Activated T-helper 2 cell treated with anti-CD3 and anti-CD28 coated beads, Interferon-gamma antibody, Interleukin-2, Interleukin-4, amounts not matched to agents 10 μg/mL and 5 μg/mL and 100 μg/mL, durations not matched to agents 14 hours and 24 hours and 36 hours (primary cell): ENCODE results near the gene OR5AR1. TPM values are rescaled to one million over a fixed set of nuclear protein-coding genes. Genes with fewer than 3 reads are reported as not detected.

Experiments used
- DNase-seq: peaks from one replicate; pipeline ENCODE4 v3.0.0; 2021; ENCODE audit warnings: low spot score
- H3K27ac Mint-ChIP-seq: one replicate; pipeline ENCODE4 v1.8.0; 2021; ENCODE audit warnings: mixed read lengths
- H3K27me3 Mint-ChIP-seq: one replicate; pipeline ENCODE4 v1.8.0; 2021; ENCODE audit warnings: low read depth, mixed read lengths
- H3K36me3 Mint-ChIP-seq: one replicate; pipeline ENCODE4 v1.8.0; 2021; ENCODE audit warnings: low read depth, mixed read lengths
- H3K4me1 Mint-ChIP-seq: one replicate; pipeline ENCODE4 v1.8.0; 2021; ENCODE audit warnings: low read depth, mixed read lengths
- H3K4me3 Mint-ChIP-seq: one replicate; pipeline ENCODE4 v1.8.0; 2021; ENCODE audit warnings: low read depth, mild to moderate bottlenecking, moderate library complexity, mixed read lengths
- H3K9me3 Mint-ChIP-seq: one replicate; pipeline ENCODE4 v1.8.0; 2021; ENCODE audit warnings: mixed read lengths
- intact Hi-C: fragments of 100-400 bp; cut with micrococcal nuclease; formaldehyde crosslinking; loops from one replicate; pipeline ENCODE4 v1.15.1; 2023
- total RNA-seq: library from RNA; stranded (reverse); gene quantifications from 2 replicates; pipeline ENCODE4 v1.2.3, GENCODE V29; 2022

OR5AR1 gene
- total RNA-seq, 1 donor from 2014 or later: not detected

DNA sequence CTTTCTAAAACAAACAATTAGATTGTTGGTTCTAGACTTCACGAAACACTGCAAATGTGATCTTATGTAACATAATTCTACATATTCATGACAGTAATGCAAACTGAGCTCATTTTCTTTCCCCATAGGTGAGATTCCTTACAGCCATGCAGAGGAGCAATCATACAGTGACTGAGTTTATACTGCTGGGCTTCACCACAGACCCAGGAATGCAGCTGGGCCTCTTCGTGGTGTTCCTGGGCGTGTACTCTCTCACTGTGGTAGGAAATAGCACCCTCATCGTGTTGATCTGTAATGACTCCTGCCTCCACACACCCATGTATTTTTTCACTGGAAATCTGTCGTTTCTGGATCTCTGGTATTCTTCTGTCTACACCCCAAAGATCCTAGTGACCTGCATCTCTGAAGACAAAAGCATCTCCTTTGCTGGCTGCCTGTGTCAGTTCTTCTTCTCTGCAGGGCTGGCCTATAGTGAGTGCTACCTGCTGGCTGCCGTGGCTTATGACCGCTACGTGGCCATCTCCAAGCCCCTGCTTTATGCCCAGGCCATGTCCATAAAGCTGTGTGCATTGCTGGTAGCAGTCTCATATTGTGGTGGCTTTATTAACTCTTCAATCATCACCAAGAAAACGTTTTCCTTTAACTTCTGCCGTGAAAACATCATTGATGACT is 36.9 kb downstream of the OR5AR1 start:
- Mint-ChIP-seq H3K9me3 (peaks cover 20% of the 10 kb centered on the region), H3K36me3 (no peaks in the 10 kb centered on the region), H3K27ac (no peak overlapping the region), H3K27me3 (no peaks in the 10 kb centered on the region), H3K4me3 (no peak overlapping the region), H3K4me1 (no peaks in the 10 kb centered on the region)
- intact Hi-C loops: no loop called here
- DNase-seq: no peak

DNA sequence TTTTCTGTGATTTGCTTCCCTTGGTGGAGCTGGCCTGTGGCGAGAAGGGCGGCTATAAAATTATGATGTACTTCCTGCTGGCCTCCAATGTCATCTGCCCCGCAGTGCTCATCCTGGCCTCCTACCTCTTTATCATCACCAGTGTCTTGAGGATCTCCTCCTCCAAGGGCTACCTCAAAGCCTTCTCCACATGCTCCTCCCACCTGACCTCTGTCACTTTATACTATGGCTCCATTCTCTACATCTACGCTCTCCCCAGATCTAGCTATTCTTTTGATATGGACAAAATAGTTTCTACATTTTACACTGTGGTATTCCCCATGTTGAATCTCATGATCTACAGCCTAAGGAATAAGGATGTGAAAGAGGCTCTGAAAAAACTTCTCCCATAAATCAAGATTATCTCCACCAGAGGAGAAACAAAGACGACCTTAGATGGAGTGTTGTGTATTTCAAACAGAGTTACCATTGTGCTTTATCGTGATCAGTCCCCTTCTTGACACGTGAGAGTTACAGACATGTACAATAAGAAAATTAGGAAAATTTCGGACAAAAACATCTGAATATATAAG is 37.5 kb downstream of the OR5AR1 start:
- no peak overlapping the region for H3K27ac Mint-ChIP-seq
- H3K4me3 Mint-ChIP-seq: no peak overlapping the region
- H3K9me3 Mint-ChIP-seq: peaks cover 20% of the 10 kb centered on the region
- no peak for DNase-seq
- H3K36me3 Mint-ChIP-seq: no peaks in the 10 kb centered on the region
- intact Hi-C loops: no loop called here
- no peaks in the 10 kb centered on the region for H3K4me1 Mint-ChIP-seq
- H3K27me3 Mint-ChIP-seq: no peaks in the 10 kb centered on the region

DNA sequence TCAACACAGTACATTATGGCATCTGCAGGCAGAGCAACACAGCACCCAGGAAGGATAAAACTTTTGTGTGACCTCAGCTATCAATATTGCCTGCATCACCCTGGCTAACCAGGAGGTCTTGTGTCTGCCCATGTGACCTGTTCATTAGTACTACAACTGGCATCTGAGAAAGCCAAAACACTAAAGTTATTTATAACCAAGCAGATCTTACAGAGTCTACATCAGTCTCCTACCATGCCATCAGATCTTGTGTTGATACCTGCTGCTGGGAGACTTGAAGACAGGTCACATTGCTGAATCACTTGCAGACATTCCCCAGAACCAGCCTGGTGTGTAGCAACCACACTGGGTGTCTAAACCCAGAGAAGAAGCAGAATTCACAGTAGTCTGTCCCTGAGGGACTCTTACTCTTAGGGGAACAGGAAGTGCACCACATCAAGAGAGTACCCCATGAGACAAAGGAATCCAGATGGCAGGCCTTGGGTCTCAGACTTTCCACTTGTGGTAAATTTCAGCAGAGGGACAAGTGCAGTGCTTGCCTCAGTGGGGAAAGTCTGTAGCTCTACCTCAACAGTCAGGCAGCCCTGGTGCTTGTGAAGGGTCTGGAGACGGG is 42.4 kb downstream of the OR5AR1 start:
- Mint-ChIP-seq H3K27ac (no peak overlapping the region), H3K9me3 (peaks cover 19% of the 10 kb centered on the region), H3K36me3 (no peaks in the 10 kb centered on the region), H3K4me3 (no peak overlapping the region), H3K4me1 (no peaks in the 10 kb centered on the region), H3K27me3 (no peaks in the 10 kb centered on the region)
- intact Hi-C loops: no loop called here
- DNase-seq: no peak

DNA sequence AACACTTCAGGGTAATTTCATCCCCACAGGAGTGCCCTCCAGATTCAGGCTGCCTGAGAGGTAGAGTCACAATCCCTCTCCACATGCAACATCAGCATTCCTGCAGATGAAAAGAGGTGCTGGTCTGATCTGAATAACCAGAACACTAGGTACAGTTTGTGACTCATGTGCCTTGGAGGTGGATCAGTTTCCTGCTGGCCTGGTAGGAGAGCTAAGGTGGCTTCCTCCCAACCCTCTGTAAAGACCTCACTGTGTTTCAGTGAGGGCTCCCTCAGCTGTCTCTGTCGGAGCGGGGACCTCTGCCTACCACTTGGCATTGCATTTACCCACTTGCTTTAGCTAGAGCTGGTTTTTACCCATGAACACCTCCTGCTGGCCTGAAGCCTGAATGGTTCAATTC is 43.0 kb downstream of the OR5AR1 start:
- intact Hi-C loops: no loop called here
- DNase-seq: no peak
- H3K4me3 Mint-ChIP-seq: no peak overlapping the region
- H3K27me3 Mint-ChIP-seq: no peaks in the 10 kb centered on the region
- H3K9me3 Mint-ChIP-seq: peaks cover 16% of the 10 kb centered on the region
- H3K36me3 Mint-ChIP-seq: no peaks in the 10 kb centered on the region
- no peaks in the 10 kb centered on the region for H3K4me1 Mint-ChIP-seq
- H3K27ac Mint-ChIP-seq: no peak overlapping the region

DNA sequence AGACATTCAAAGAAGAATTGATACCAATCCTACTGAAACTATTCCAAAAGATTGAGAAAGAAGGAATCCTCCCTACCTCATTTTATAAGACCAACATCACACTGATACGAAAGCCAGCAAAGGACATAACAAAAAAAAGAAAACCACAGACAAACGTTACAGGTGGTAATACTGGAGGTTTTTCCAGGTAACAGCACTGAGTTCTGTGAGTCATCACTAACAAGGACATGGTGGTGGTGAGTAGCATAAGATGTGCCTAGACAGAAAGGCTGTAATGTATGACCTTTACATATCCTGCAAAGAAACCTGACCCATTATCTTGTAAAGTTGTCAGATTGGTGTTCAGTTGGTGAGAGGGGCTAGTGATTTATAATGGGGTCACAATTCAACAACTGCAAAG is 50.7 kb downstream of the OR5AR1 start:
- no peak for DNase-seq
- Mint-ChIP-seq H3K4me1 (no peaks in the 10 kb centered on the region), H3K27me3 (no peaks in the 10 kb centered on the region), H3K36me3 (no peaks in the 10 kb centered on the region), H3K4me3 (no peak overlapping the region), H3K9me3 (peaks cover 32% of the 10 kb centered on the region), H3K27ac (no peak overlapping the region)
- intact Hi-C loops: no loop called here

Other genes with a start within 250 kb of the OR5AR1 start
- not detected in 2 replicates for gene OR5M3, start 190.3 kb upstream of the OR5AR1 start, total RNA-seq
- gene OR5M8, start 172.3 kb upstream of the OR5AR1 start, total RNA-seq: not detected in 2 replicates
- not detected in 2 replicates for gene OR5M11, start 120.4 kb upstream of the OR5AR1 start, total RNA-seq
- gene OR5M10, start 86.0 kb upstream of the OR5AR1 start, total RNA-seq: not detected in 2 replicates
- not detected in 2 replicates for gene OR5M1, start 48.8 kb upstream of the OR5AR1 start, total RNA-seq
- gene OR5AP2, start 21.2 kb upstream of the OR5AR1 start, total RNA-seq: not detected in 2 replicates
- gene OR9G1, start 35.4 kb downstream of the OR5AR1 start, total RNA-seq: not detected in 2 replicates
- not detected in 2 replicates for gene OR9G4, start 85.0 kb downstream of the OR5AR1 start, total RNA-seq